Measurements from ENCODE around the gene TSTD2.

TSTD2 gene

GRCh38 chr9:97632985-97633858 lies at the start of gene TSTD2, which contains the start of gene NCBP1:
Gene TSTD2, minus strand, starts transcription at chr9:97633368. Its CDS starts 5,806 bp downstream, at chr9:97627562.
Gene NCBP1, plus strand, starts transcription at chr9:97633821. Its CDS starts 61 bp downstream, at chr9:97633882.
- DNase-seq (ENCODE audit: low spot score), result peak; percentile 99

- no peak for DNase-seq (ENCODE audit: low spot score)
These were observed 49.1 kb upstream of the TSTD2 start for GRCh38 chr9:97682242-97682641.

GRCh38 chr9:97675655-97676054 lies 42.5 kb upstream of the TSTD2 start:
- no peak for DNase-seq (ENCODE audit: low spot score)

- DNase-seq (ENCODE audit: low spot score), result no peak
These were observed 40.8 kb upstream of the TSTD2 start for GRCh38 chr9:97673922-97674321.

GRCh38 chr9:97672403-97672802 lies 39.2 kb upstream of the TSTD2 start:
- DNase-seq (ENCODE audit: low spot score), result no peak

- no peak for DNase-seq (ENCODE audit: low spot score)
These were observed 37.4 kb upstream of the TSTD2 start for GRCh38 chr9:97670586-97670985.

- DNase-seq (ENCODE audit: low spot score), result no peak
These were observed 35.3 kb upstream of the TSTD2 start for GRCh38 chr9:97668485-97668884.

GRCh38 chr9:97666907-97667686 lies 33.9 kb upstream of the TSTD2 start:
- DNase-seq (ENCODE audit: low spot score), result no peak

- DNase-seq (ENCODE audit: low spot score), result no peak
These were observed 32.6 kb upstream of the TSTD2 start for GRCh38 chr9:97665742-97666141.

- DNase-seq (ENCODE audit: low spot score), result no peak
These were observed 27.7 kb upstream of the TSTD2 start for GRCh38 chr9:97660847-97661246.

- DNase-seq (ENCODE audit: low spot score), result no peak
These were observed 27.2 kb upstream of the TSTD2 start for GRCh38 chr9:97660340-97660739.

- no peak for DNase-seq (ENCODE audit: low spot score)
These were observed 26.6 kb upstream of the TSTD2 start for GRCh38 chr9:97659771-97660170.

- DNase-seq (ENCODE audit: low spot score), result no peak
These were observed 25.5 kb upstream of the TSTD2 start for GRCh38 chr9:97658707-97659106.

GRCh38 chr9:97651646-97652045 lies 18.5 kb upstream of the TSTD2 start:
- no peak for DNase-seq (ENCODE audit: low spot score)

GRCh38 chr9:97647996-97648395 lies 14.8 kb upstream of the TSTD2 start:
- no peak for DNase-seq (ENCODE audit: low spot score)

GRCh38 chr9:97645720-97646119 lies 12.6 kb upstream of the TSTD2 start:
- DNase-seq (ENCODE audit: low spot score), result no peak

- no peak for DNase-seq (ENCODE audit: low spot score)
These were observed 7.2 kb upstream of the TSTD2 start for GRCh38 chr9:97640325-97640724.

- DNase-seq (ENCODE audit: low spot score), result no peak
These were observed 5.5 kb upstream of the TSTD2 start for GRCh38 chr9:97638666-97639065.

GRCh38 chr9:97636903-97637302 lies 3.7 kb upstream of the TSTD2 start:
- no peak for DNase-seq (ENCODE audit: low spot score)

GRCh38 chr9:97635026-97635425 lies 1.9 kb upstream of the TSTD2 start:
- DNase-seq (ENCODE audit: low spot score), result no peak

- peak; percentile 9 for DNase-seq (ENCODE audit: low spot score)
These were observed 807 bp upstream of the TSTD2 start for GRCh38 chr9:97633859-97634490.

GRCh38 chr9:97632248-97632984 lies 752 bp downstream of the TSTD2 start:
- DNase-seq (ENCODE audit: low spot score), result peak; percentile 13

Measured in SW480 (cell line).